ENCODE measurements around the gene NES. TPM values are rescaled to one million over a fixed set of nuclear protein-coding genes. Genes with fewer than 3 reads are reported as not detected.

NES gene
- total RNA-seq, 1 experiment from 2014 or later = 6.8 TPM

GRCh38 chr1:156657741-156658319, 19.4 kb downstream of the NES start:
- Histone ChIP-seq H3K9me2 (ENCODE audit: insufficient read depth) (no peaks in the 10 kb centered on the region), H2AFZ (no peak overlapping the region), H3K79me2 (ENCODE audit: low read depth) (peaks cover 77% of the 10 kb centered on the region), H3K4me1 (replicated peaks; ENCODE audit: insufficient read depth) (peaks cover 22% of the 10 kb centered on the region), H3F3A (ENCODE audit: insufficient read depth, low read depth) (peaks cover 34% of the 10 kb centered on the region; the same call in 1 of the 2 replicates), H3K27me3 (ENCODE audit: insufficient read depth, low read depth) (no peaks in the 10 kb centered on the region), H4K20me1 (ENCODE audit: insufficient read depth) (peaks cover 70% of the 10 kb centered on the region), H3K9me3 (ENCODE audit: insufficient read depth, low read depth) (no peaks in the 10 kb centered on the region), H3K36me3 (ENCODE audit: low read depth) (peaks cover 34% of the 10 kb centered on the region), H3K4me3 (no peak overlapping the region), H3K27ac (no peak overlapping the region), H3K4me2 (no peak overlapping the region)
- no TSS peak for BruUV-seq (replicated peaks)
- ChIA-PET CTCF (no interaction called here), POLR2A (ENCODE audit: unreplicated experiment) (no interaction called here)
- TF ChIP-seq EZH2 (IDR thresholded peaks at IDR 0.05; ENCODE audit: low read depth) = no peak
- TF ChIP-seq, protein P1, sequence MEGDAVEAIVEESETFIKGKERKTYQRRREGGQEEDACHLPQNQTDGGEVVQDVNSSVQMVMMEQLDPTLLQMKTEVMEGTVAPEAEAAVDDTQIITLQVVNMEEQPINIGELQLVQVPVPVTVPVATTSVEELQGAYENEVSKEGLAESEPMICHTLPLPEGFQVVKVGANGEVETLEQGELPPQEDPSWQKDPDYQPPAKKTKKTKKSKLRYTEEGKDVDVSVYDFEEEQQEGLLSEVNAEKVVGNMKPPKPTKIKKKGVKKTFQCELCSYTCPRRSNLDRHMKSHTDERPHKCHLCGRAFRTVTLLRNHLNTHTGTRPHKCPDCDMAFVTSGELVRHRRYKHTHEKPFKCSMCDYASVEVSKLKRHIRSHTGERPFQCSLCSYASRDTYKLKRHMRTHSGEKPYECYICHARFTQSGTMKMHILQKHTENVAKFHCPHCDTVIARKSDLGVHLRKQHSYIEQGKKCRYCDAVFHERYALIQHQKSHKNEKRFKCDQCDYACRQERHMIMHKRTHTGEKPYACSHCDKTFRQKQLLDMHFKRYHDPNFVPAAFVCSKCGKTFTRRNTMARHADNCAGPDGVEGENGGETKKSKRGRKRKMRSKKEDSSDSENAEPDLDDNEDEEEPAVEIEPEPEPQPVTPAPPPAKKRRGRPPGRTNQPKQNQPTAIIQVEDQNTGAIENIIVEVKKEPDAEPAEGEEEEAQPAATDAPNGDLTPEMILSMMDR (conservative IDR thresholded peaks at IDR 0.05) = peak; percentile 1; the same call in 1 of the 2 replicates
- DNase-seq = no peak
- intact Hi-C loops (cut with micrococcal nuclease; ENCODE audit: unreplicated experiment) = no loop called here

DNA sequence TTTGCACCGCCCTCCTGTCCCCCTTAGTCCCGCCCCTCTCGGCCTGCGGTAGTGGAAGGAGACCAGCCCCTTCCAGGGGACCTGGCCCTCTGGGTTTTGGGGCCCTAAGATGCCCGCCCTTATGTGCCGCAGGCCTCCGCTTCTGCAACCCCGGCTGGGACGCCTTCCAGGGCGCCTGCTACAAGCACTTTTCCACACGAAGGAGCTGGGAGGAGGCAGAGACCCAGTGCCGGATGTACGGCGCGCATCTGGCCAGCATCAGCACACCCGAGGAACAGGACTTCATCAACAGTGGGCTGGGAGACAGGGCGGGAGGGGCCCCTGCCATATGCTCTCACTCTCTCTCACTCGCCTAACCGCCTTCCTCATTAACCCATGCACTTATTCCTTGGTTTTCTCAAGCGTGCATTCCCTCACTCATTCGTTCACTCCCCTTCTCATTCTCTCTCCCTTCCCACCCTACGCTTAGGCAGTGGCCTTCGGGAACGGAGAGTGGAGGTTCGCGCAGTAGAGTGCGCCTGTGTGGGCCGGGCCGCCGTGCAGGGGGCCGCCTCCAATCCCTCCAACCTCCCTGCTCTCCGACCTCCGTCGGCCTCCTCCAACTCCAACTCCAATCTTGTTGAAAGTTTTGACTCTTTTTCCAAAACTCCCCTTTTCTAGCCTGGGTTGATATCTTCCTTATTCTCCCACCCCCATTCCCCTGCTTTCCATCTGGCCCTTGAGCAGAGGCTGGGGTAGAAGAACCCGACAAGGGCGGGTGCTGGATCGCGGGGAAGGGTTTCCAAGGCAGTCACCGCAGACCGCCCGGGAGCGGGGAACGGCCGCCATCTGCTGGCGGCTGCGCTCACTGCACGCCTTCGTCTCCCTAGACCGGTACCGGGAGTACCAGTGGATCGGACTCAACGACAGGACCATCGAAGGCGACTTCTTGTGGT, 20.1 kb downstream of the NES start:
- H2AFZ ChIP-seq = no peak overlapping the region
- no peaks in the 10 kb centered on the region for H3K27me3 ChIP-seq (ENCODE audit: insufficient read depth, low read depth)
- H3K4me2 ChIP-seq = no peak overlapping the region
- H3F3A ChIP-seq (ENCODE audit: insufficient read depth, low read depth) = peaks cover 31% of the 10 kb centered on the region; the same call in 1 of the 2 replicates
- BruUV-seq (replicated peaks) = no TSS peak
- peaks cover 78% of the 10 kb centered on the region for H4K20me1 ChIP-seq (ENCODE audit: insufficient read depth)
- H3K27ac ChIP-seq = no peak overlapping the region
- peaks cover 77% of the 10 kb centered on the region for H3K79me2 ChIP-seq (ENCODE audit: low read depth)
- ChIA-PET CTCF (no interaction called here), POLR2A (ENCODE audit: unreplicated experiment) (no interaction called here)
- peaks cover 17% of the 10 kb centered on the region for H3K4me1 ChIP-seq (replicated peaks; ENCODE audit: insufficient read depth)
- no peaks in the 10 kb centered on the region for H3K9me2 ChIP-seq (ENCODE audit: insufficient read depth)
- H3K9me3 ChIP-seq (ENCODE audit: insufficient read depth, low read depth) = no peaks in the 10 kb centered on the region
- intact Hi-C loops (cut with micrococcal nuclease; ENCODE audit: unreplicated experiment) = no loop called here
- peaks cover 34% of the 10 kb centered on the region for H3K36me3 ChIP-seq (ENCODE audit: low read depth)
- DNase-seq = no peak
- H3K4me3 ChIP-seq = no peak overlapping the region
- TF ChIP-seq, protein P1 (conservative IDR thresholded peaks at IDR 0.05) = peak; percentile 51
- no peak for TF ChIP-seq EZH2 (IDR thresholded peaks at IDR 0.05; ENCODE audit: low read depth)

DNA sequence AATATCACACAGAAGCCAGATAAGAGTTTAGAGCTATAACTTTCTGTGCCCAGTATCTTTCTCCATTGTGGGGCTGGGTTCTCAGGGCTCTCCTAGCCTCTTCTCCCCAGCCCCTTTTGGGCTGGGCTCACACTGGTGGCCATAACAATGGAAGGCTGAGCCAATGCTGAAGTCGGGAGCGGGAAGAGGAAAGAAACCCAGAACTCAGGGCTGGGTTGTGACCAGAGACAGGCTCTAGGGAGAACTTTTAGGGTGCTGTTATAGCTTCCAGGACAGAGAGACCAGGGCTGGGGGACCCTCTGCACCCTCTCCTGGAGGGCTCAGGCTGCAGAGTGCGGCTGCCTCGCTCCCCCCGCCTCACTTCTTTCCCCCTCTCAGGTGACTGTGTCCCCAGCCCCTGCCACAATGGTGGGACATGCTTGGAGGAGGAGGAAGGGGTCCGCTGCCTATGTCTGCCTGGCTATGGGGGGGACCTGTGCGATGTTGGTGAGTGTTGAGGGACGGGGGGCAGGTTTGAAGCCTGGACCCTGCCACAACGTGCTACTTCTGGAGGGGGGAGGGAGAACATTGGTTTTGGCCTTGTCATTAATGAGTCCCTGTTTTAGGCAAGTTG, 21.2 kb downstream of the NES start:
- CTCF ChIA-PET = no interaction called here

More for the DNA sequence above, 21.2 kb downstream of the NES start:
- Histone ChIP-seq H3K9me3 (ENCODE audit: insufficient read depth, low read depth) (no peaks in the 10 kb centered on the region), H3K4me3 (no peak overlapping the region), H3K27me3 (ENCODE audit: insufficient read depth, low read depth) (no peaks in the 10 kb centered on the region), H3K27ac (no peak overlapping the region), H3K4me1 (replicated peaks; ENCODE audit: insufficient read depth) (peaks cover 9% of the 10 kb centered on the region), H2AFZ (no peak overlapping the region), H3K36me3 (ENCODE audit: low read depth) (peaks cover 36% of the 10 kb centered on the region), H3K79me2 (ENCODE audit: low read depth) (peaks cover 75% of the 10 kb centered on the region), H3K9me2 (ENCODE audit: insufficient read depth) (no peaks in the 10 kb centered on the region), H3F3A (ENCODE audit: insufficient read depth, low read depth) (peaks cover 28% of the 10 kb centered on the region; the same call in 1 of the 2 replicates), H4K20me1 (ENCODE audit: insufficient read depth) (peaks cover 89% of the 10 kb centered on the region), H3K4me2 (no peak overlapping the region)
- intact Hi-C loops (cut with micrococcal nuclease; ENCODE audit: unreplicated experiment) = no loop called here
- no TSS peak for BruUV-seq (replicated peaks)
- no peak for TF ChIP-seq EZH2 (IDR thresholded peaks at IDR 0.05; ENCODE audit: low read depth)
- TF ChIP-seq, protein P1 (conservative IDR thresholded peaks at IDR 0.05) = no peak
- POLR2A ChIA-PET (ENCODE audit: unreplicated experiment) = no interaction called here
- no peak for DNase-seq

Data from PC-9 (cell line).